NCI-H2227 treated with DMSO at 0.1 percent for 48 hours (cell line): Measurements from ENCODE around the gene OBSCN.

Experiments used
- DNase-seq: peaks from one replicate; lab custom pipeline; 2025; lab: John Stamatoyannopoulos, UW

The OBSCN gene

DNA sequence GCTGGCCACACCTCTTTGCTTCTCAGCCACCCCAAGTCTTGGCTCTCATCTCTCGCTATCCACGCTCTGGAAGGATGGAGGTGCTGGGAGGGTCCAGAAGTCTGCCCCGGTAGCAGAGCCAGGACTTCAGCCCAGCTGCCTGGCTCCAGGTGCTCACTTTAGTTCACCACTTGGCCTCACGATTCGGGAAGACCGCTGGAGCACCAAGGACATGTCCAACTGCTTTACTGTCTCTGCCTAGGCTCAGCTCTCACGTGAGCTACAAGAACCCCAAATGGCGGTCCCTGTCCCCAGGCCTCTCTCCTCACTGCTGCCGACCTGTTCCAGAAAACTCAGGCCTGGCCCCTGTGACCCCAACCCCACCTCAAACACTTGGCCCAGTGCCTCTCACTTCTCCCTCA is 195.4 kb downstream of the OBSCN start:
- DNase-seq, result no peak

DNA sequence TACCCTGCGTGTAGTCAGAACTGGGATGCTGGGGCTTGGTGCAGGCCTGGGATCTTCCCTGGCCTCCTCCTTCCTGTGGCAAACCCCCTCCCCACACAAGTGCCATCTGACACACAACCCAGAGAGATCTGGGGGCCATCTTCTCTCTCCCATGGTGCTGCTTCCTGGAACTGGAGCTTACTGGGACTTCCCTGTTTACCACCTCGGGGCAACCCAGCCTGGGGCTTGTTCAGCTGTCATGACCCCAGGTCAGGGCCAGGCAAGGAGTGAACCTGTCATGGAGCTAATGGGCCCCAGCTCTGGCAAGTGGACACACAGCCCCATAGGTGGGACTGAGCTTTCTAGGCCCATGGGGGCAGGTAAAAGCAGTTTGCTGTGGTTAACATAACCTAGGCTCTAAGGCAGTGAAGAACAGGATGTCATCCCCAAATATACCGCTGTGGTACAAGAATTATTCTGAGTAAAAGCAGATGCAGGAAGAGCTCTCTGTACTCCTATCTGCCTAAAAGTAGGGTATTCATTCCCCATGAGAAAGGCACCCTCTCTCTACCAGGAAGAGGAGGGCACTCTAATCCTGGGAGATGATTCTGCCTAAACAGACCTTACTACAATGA is 196.4 kb downstream of the OBSCN start:
- DNase-seq, result no peak

DNA sequence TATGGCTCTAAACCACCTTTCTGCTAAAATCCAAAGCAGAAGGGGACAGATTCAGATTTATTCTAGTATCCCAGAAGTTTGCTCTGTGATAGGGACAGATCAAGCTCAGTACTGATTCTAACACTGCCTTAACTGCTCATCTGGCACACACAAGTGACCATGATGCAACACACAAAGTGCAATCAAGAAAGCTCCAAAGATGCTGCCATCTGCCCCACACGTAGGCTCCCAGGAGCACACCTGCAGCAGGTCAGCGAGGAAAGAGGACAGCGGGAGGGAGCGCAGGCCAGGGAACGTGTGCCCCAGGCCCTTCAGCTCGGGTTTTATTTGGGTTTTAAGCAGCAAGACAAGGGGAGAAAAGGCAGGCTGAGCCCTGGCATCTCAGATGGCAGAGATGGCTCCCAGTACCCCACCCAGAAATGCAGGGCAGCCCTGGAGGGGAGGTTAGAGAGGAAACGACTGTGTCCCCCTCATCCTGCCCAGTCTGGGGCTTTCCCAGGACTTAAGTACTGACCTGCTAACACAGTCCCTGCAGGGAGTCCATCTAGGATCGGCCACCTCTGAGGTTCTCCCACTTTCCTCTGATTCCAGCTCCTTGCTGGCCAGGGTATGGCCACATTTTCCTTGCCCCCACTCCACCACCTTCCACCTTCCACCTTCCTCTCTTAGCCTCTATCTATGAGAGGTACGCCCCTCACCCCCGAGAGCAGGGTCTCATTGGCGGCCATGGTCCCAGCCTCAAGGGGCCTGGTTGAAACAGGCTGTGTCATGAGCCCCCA is 197.5 kb downstream of the OBSCN start:
- no peak for DNase-seq

DNA sequence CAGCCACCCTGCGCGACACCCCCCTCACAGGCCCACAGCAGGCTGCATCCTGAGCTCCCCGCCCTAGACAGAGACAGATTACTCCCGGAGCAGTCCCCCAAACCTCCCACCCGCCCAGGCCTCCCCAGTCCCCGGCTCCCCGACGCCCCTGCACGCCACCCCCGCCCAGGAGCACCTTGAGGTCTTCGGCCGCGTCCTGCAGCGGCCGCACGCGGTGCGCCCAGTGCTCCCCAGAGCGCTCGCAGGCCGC is 198.1 kb downstream of the OBSCN start:
- no peak for DNase-seq

DNA sequence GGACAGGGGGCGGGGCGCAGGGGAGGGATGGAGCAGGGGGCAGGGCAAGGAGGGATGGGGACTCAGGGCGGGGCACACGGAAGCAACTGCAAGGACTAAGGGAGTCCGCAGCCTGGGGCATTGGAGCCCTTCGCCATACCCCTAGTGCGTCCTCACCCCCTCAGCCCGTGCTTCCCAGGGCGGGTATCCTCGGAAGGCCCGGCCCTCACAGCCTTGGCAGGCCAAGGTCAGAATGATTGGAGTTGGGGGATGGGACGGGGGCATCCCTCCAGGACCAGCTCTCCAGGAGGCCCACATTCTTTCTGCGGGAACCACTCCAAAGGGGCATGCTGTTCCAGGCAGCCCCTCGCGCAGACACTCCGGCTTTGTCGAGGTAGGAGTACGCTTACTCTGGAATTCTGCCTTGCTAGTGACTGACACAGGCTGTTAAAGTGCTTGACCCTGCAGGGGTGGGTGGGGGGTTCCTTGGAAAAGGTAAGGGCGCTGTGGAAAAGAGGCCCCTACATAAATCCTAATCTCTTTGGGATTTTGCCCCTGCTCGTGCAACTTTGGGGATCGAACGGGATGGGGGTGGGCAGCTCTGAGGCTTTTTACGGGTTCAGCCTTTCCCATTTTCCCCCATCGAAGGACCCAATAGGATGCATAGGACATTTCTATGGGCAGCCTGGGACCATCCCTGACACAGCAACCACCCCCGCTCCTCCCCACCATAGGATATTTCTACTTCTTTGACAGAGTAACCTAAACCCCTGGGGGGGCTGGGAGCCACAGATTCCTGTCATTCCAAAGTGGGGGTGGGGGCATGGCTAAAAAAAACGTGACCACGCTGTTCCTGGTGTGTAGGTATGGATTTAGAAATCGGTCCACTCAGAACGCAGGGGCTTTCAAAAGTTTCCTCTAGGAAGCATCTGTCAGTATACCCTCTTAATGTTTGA is 199.5 kb downstream of the OBSCN start:
- no peak for DNase-seq

DNA sequence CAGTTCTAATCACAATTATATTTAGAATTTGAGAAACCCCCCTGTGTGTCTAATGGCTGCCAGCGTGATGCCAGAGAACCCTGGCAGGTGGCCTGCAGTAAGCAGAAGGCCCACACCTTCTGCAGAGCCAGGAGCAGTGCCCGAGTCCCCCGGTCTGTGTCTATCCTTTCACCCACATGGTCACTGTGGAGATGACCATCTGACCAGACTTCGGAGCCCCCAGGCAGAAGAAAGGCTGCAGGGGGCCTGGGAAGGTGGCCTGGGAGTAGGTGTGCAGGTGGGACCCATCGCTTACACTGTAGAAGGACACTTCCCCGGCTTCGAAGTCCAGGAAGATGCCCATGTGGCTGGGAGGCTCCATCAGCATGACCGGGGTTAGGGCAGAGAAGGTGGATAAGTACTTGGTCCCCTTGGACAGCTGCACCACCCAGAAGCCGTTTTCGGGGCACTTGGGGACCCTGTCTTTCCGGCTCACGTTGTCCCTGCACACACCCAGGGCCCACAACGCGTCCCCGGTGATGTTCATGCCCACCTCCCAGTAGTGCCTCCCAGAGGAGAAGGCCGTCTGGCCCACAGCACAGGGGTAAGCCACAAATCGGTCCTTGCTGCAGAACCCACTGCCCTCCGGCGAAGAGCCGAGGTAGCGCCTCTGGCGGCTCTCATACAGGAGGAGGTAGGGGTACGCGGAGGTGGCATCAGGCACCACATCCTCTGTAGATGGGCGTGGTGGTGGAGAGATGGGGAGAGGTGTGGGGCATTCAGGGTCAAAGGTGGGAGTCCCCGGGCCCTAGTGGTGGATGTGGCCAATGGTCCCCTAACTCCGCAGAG is 200.4 kb downstream of the OBSCN start:
- no peak for DNase-seq

DNA sequence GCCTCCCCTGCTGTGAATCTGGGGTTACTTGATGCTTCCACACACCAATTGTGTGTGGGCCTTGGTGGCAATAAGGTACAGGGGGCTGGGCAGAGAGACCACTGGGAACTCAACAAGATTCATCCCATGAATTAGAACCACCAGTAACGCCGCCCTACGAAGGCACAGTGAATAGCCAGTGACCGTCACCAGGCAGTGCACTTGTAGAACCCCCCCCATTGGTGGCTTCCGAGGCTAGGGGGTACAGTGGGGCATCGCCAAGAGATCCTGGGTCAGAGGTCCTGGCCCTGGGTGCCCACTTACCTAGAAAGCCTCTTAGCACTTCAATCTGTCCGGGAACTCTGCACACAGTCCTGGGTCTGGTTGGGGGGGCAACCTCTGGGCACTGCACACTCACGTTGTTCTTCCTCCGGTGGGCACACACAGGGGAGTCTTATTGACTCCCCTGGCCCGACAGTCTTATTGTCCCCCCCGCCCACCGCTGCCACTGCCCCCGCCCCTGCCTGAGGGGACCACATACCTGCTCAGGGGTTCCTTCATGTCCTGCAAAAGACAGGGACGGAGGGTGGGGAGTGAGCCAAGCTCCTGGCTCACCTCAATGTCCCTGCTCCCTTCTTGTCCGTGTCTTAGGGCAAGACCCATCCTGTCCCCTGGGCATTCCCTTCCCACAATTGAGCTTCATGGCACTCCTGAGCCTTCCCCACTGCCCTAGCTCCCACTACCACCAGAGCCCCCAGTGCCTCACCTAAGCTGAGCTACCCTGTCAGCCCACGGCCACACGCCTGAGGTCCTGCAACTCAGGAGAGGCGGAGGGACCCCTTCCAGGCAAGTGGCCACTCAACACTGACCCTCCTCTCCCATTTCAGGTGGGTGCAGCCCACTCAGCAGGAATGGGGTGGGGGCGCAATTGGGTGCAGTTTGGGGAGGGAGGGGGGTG is 201.3 kb downstream of the OBSCN start:
- no peak for DNase-seq

DNA sequence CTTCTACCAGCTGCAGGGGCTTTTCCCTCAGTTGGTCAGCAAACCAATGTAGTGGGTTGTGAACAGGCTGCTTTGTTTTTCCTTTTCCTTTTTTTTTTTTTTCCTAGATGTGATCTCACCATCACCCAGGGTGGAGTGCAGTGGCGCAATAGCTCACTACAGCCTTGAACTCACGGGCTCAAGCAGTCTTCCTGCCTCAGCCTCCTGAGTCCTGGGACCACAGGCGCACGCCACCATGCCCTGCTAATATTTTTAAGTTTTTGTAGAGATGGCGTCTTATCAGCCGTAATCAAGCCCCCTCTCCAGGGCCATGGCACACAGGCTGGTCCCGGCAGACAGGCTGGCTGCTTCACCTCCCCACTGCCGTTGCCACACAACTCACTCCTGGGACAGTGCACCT is 202.2 kb downstream of the OBSCN start:
- no peak for DNase-seq

DNA sequence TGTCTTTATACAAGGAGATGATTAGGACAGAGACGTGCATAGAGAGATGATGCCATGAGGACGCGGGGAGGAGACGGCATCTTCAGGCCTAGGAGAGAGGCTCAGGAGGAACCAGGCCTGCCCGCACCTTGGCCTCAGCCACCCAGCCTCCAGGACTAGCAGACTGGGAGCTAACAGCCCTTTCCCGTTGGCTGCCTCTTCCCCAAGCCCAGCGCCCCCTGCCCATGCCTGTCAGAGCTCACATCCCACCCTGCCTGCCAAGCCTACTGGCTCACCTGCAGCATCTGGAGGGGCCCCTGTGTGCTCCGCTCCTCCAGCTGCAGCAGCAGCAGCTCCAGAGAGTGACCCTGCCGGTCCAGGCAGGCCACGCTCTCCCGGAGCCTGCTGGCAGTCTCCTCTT is 202.8 kb downstream of the OBSCN start:
- DNase-seq, result no peak

DNA sequence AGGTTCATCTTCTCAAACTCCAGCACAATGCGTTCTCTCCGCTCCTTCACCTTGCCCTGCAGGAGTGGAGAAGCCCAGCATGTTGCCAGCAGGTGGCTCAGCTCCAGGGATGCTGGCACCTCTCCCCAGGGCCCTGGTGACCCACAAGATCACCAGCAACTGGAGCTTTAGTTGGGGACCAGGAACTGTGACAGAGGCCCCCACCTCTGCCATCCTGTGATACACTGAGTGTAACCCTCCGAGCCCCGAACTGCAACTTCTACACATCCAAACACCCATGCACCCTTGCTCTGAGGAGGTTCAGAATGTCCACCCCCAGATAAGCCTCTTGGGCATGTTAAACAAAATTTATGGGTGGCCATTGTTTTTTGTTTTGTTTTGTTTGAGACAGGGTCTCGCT is 203.3 kb downstream of the OBSCN start:
- DNase-seq, result no peak

DNA sequence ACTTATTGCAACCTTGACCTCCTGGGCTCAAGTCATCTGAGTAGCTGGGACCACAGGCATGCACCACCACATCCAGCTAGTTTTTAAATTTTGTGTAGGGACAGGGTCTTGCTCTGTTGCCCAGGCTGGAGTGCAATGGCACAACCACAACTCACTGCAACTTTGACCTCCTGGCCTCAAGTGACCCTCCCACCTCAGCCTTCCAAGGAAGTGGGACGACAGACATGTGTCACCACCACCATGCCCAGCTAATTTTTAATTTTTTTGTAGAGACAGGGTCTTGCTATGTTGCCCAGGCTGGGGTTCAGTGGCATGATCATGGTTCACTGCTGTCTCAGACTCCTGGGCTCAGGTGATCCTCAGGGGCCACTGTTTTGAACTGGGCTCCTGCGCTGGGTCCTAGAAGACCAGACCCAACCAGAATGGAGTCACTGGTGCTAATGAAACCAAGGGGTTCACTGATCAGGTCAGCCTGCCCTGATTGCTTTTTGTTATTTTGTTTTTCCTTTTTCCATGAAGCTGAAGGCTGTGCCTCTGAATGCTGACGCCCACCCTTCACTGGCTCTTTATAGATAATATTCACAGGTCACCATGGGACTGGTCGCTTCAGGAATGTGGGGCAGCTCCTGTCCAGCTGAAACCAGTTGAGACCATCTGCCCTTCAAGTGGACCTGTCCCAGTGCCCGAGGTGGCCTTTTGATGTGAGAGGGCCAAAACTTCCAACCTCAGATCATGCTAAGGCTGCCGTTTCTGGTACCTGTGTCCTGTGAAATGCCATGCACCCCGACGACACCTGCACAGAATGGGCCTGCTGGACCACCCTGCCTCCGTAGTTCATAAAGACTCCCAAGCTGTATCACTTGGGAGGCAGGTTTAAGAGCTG is 203.9 kb downstream of the OBSCN start:
- DNase-seq, result no peak

DNA sequence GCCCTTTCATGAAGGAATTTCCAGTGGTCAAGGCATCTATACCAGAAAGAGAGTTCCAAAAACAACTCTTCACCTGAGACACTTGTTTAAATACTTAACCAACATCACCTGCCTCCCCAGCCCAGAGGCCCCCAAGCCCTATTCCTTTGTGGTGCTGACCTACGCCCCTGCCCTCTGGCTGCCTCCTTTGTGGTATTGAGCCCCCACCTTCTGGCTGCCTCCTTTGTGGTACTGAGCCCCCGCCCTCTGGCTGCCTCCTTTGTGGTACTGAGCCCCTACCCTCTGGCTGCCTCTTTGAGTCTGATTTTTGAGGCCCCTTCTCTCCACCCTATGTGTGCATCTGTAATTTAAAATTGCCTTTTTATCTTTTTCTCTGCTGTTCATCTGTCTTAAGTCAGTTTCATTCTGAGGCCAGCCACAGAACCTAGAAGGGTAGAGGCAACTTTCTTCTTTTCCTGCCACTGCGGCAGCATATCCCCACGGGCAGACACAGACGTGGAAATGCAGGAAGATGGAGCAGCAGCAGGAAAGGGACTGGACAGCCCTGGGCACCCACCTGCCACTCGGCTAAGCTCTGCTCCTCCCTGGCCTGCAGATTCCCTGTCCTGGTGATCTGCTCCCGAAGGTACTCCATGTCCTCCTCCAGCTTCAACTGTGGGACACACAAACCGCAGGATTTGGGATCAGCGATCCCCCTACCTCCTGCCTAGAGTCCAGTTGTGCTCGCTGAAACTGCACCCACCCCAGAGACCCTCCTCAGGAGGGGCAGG is 205.6 kb downstream of the OBSCN start:
- no peak for DNase-seq

DNA sequence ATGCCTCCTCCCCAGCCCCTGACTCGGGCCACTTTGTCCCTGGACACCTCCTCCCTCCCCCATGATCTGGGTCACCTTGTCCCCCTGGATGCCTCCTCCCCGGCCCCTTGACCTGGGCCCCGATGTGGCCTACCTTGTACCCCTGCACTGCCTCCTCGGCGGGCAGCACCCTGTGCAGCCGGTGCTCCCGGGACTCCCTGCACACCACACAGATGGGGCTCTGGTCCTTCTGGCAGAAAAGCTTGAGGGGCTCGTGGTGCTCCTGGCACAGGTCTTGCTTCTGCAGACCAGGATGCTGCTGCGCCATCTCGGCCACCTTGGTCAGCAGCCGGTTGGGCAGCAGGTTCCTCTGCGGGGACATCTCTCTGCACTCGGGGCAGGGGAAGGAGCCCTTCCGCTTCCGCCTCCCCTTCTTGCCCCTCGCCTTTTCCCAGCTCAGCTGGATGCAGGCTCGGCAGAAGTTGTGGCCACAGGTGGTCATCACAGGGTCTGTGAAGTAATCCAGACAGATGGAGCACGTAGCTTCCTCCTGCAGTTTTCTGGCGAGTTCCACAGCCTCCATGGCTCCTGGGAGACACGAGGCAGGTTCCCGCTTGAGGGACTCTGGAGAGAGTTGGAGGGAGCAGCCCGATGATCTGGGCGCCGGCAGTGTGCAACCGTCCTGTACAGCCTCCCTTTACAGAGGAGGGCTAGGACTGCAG is 206.8 kb downstream of the OBSCN start:
- DNase-seq, result no peak

DNA sequence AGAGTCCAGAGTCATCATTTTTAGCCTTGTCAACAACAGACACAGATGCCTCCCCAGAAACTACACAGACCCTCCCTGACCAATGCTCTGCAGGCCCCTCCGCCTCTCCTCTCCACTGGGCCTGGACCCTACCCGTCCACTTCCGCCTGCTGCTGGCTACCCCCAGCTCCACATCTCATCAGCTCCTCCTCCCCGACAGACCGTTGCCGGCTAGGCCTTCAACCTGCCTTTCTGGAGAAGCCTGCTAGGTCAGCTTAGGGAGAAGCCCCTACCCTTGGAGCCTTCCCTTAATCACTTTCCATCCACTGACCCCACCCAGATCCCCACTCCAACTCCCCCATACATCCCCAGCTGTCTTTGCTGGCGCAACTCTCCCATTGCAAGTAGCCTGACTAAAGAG is 207.4 kb downstream of the OBSCN start:
- no peak for DNase-seq

DNA sequence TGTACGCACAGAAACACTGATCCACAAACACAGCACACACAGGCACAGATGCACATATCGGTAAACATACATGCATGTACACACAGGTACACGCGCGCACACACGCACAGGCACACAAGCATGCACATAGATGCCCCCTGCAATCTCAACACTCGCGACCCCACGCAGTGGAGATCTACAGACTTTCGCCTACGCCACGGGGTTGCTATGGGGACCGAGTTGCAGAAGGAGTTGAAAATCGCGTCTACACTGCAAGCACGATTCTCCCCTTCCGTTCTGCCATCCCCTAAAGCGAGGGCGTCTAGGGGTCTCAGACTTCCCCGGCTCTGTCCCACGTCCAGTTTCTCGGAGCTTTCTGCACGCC is 208.0 kb downstream of the OBSCN start:
- no peak for DNase-seq

DNA sequence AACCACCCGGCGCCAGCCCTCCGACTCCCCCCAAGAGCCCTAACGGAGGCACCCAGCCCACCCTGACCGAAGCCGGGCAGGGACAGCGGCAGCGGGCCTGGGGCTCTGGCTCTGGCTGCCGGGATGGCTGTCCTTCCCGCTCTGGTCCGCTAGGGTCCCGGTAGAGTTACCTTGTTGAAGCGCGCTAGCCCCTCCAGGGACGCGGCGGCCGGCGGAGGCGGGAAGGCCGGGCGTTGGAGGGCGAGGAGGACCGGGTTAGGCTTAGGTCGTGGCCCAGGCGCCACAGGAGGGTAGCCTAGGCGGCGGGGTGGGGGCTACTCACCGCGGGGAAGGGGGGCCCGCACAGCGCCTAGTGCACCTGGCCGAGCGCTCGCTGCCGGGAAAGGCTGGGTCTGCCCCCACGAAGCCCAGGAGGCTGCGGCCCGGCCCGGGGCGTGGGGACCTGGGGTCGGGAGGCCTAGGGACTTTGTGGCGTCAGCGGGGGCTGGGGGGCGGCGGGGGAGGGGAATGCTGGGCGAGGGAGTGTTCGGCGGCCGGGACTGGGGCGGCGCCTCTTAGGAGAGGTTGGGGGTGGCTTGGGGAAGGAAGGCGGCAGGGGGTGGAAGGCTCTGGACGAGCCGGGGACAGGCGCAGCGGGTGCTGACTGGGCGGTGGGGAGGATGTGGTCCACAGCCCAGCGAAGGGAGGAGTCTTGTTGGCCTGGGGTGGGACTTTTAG is 208.5 kb downstream of the OBSCN start, which contains the start of gene TRIM17:
TSS of gene TRIM17 (minus strand) at position 645 of the 717 bp plus-strand sequence. CDS start 1,789 bp downstream, outside the sequence.
- peak; percentile 12 for DNase-seq

DNA sequence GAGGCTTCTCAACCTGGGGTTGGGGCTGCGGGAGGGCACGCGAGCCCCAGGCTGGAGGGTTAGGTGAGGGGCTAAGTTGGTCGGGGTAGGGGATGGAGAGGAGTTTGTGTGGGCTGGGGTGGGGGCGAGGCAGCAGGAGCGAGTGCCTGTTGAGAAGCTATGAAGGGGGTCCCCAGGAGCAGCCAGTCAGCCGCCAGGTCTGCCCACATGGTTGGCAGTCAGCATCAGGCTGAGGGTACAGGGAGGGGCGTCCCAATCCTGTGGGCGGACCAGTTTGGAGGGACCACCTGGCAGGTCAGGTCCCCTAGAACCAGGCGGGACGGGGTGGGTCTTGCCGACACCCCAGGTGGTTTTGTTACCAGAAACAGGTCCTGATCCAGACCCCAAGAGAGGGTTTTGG is 209.2 kb downstream of the OBSCN start:
- DNase-seq, result no peak
